Ishikawa (cell line): ENCODE data around the gene FBXO9.

ENCODE experiments used
- CEBPB ChIP-seq: IDR thresholded peaks from 2 replicates; pipeline ENCODE4 v1.6.1; 2012
- CREB1 ChIP-seq: IDR thresholded peaks from 2 replicates; pipeline ENCODE4 v1.6.1; 2012; ENCODE audit warnings: low read depth
- EGR1 ChIP-seq: IDR thresholded peaks from 2 replicates; pipeline ENCODE4 v1.6.1; 2012
- EP300 ChIP-seq: IDR thresholded peaks from 2 replicates; pipeline ENCODE4 v1.6.1; 2012; ENCODE audit warnings: borderline replicate concordance
- FOXM1 ChIP-seq: IDR thresholded peaks from 2 replicates; pipeline ENCODE4 v1.6.1; 2012; ENCODE audit warnings: low read depth, borderline replicate concordance
- MAX ChIP-seq: IDR thresholded peaks from 2 replicates; pipeline ENCODE4 v1.6.1; 2012
- NFIC ChIP-seq: IDR thresholded peaks from 2 replicates; pipeline ENCODE4 v1.6.1; 2012
- RAD21 ChIP-seq: IDR thresholded peaks from 2 replicates; pipeline ENCODE4 v1.6.1; 2012; ENCODE audit warnings: low read depth
- REST ChIP-seq: IDR thresholded peaks from 2 replicates; pipeline ENCODE4 v1.6.1; 2012; ENCODE audit warnings: low read depth, mild to moderate bottlenecking
- TAF1 ChIP-seq: IDR thresholded peaks from 2 replicates; pipeline ENCODE4 v1.6.1; 2012; ENCODE audit warnings: low read depth, mild to moderate bottlenecking
- TCF12 ChIP-seq: IDR thresholded peaks from 2 replicates; pipeline ENCODE4 v1.6.1; 2012; ENCODE audit warnings: low read depth
- TEAD4 ChIP-seq: IDR thresholded peaks from 2 replicates; pipeline ENCODE4 v1.6.1; 2012
- USF1 ChIP-seq: IDR thresholded peaks from 2 replicates; pipeline ENCODE4 v1.6.1; 2012
- YY1 ChIP-seq: IDR thresholded peaks from 2 replicates; pipeline ENCODE4 v1.6.1; 2012; ENCODE audit warnings: low read depth
- ZBTB7A ChIP-seq: IDR thresholded peaks from 2 replicates; pipeline ENCODE4 v1.6.1; 2012; ENCODE audit warnings: low read depth

Gene FBXO9

GRCh38 chr6:53113742-53114141 is 48.5 kb downstream of the FBXO9 start:
- TF ChIP-seq CEBPB: no peak
- TF ChIP-seq TEAD4: no peak
- TF ChIP-seq REST: no peak
- TF ChIP-seq EGR1: no peak
- TF ChIP-seq USF1: no peak
- no peak for TF ChIP-seq MAX
- TF ChIP-seq FOXM1: no peak
- no peak for TF ChIP-seq CREB1
- no peak for TF ChIP-seq YY1
- TF ChIP-seq NFIC: no peak
- no peak for TF ChIP-seq TAF1
- no peak for TF ChIP-seq ZBTB7A
- TF ChIP-seq TCF12: no peak
- no peak for TF ChIP-seq EP300

GRCh38 chr6:53115113-53115512 is 49.9 kb downstream of the FBXO9 start:
- TF ChIP-seq ZBTB7A: no peak
- no peak for TF ChIP-seq REST
- no peak for TF ChIP-seq MAX
- no peak for TF ChIP-seq CEBPB
- TF ChIP-seq USF1: no peak
- no peak for TF ChIP-seq YY1
- no peak for TF ChIP-seq FOXM1
- no peak for TF ChIP-seq TCF12
- no peak for TF ChIP-seq EGR1
- TF ChIP-seq CREB1: no peak
- no peak for TF ChIP-seq TEAD4
- TF ChIP-seq TAF1: no peak
- TF ChIP-seq RAD21: no peak
- no peak for TF ChIP-seq EP300
- no peak for TF ChIP-seq NFIC

- TF ChIP-seq CEBPB (no peak), EGR1 (no peak), TAF1 (no peak), USF1 (no peak), EP300 (no peak), CREB1 (no peak), TEAD4 (no peak), FOXM1 (no peak), REST (no peak), NFIC (no peak), YY1 (no peak), RAD21 (no peak), TCF12 (no peak), ZBTB7A (no peak), MAX (no peak)
These were observed 50.5 kb downstream of the FBXO9 start for GRCh38 chr6:53115741-53116140.

- no peak for TF ChIP-seq ZBTB7A
- TF ChIP-seq RAD21: no peak
- no peak for TF ChIP-seq CREB1
- TF ChIP-seq TCF12: no peak
- no peak for TF ChIP-seq CEBPB
- no peak for TF ChIP-seq USF1
- TF ChIP-seq EP300: no peak
These were observed 54.1 kb downstream of the FBXO9 start for GRCh38 chr6:53119349-53119748.
